Suprapubic skin (tissue), 4 donors: ENCODE data around the gene CSF1.

Source experiments
- CTCF ChIP-seq, 2 donors: fragments of 200-600 bp in 1 of 2; fragments of 450-650 bp in 1 of 2; sonication (generic) in 1 of 2; IDR thresholded peaks; one replicate each; pipeline ENCODE4 v1.5.1; 2016 to 2019; ENCODE audit warnings: antibody characterized with exemption in 2 of 2, mild to moderate bottlenecking in 1 of 2, moderate library complexity in 1 of 2
- POLR2A ChIP-seq, 2 donors: fragments of 450-650 bp; IDR thresholded peaks; one replicate each; pipeline ENCODE4 v1.6.1; 2017; ENCODE audit warnings: antibody characterized with exemption in 2 of 2, mild to moderate bottlenecking in 2 of 2, moderate library complexity in 2 of 2
- POLR2AphosphoS5 ChIP-seq, 3 donors: sonication (generic); formaldehyde crosslinking; IDR thresholded peaks; one replicate each; pipeline ENCODE4 v1.6.1; 2017; ENCODE audit warnings: antibody characterized with exemption in 3 of 3

- TF ChIP-seq CTCF (IDR thresholded peaks at IDR 0.05): no peak
- no peak for TF ChIP-seq POLR2A (IDR thresholded peaks at IDR 0.05)
- no peak for TF ChIP-seq POLR2AphosphoS5 (IDR thresholded peaks at IDR 0.05)
Measured at GRCh38 chr1:109893532-109894171, 17.0 kb upstream of the CSF1 start.
